TTC549 (cell line): ENCODE results near the gene AURKAIP1.

Source experiments
- FAIRE-seq: peaks from 2 replicates; lab custom pipeline; 2012; peaks lifted over from hg19 to GRCh38; lab: Jason Lieb, UNC

The AURKAIP1 gene

GRCh38 chr1:1345860-1346500 is 29.0 kb downstream of the AURKAIP1 start:
- FAIRE-seq: no peak

- no peak for FAIRE-seq
These were observed 29.6 kb downstream of the AURKAIP1 start for GRCh38 chr1:1345384-1345783.

GRCh38 chr1:1344655-1345361 is 30.2 kb downstream of the AURKAIP1 start:
- FAIRE-seq: no peak

GRCh38 chr1:1343811-1344421 is 31.1 kb downstream of the AURKAIP1 start:
- FAIRE-seq: no peak

- FAIRE-seq: no peak
These were observed 32.4 kb downstream of the AURKAIP1 start for GRCh38 chr1:1342584-1343115.

- no peak for FAIRE-seq
These were observed 32.9 kb downstream of the AURKAIP1 start for GRCh38 chr1:1342061-1342562.

GRCh38 chr1:1341549-1342021 is 33.4 kb downstream of the AURKAIP1 start:
- no peak for FAIRE-seq

GRCh38 chr1:1340791-1341548 is 34.0 kb downstream of the AURKAIP1 start:
- no peak for FAIRE-seq

GRCh38 chr1:1340185-1340584 is 34.8 kb downstream of the AURKAIP1 start:
- no peak for FAIRE-seq

- FAIRE-seq: no peak
These were observed 36.7 kb downstream of the AURKAIP1 start for GRCh38 chr1:1338278-1338677.

- FAIRE-seq: no peak
These were observed 37.2 kb downstream of the AURKAIP1 start for GRCh38 chr1:1337793-1338147.

- FAIRE-seq: no peak
These were observed 37.8 kb downstream of the AURKAIP1 start for GRCh38 chr1:1336931-1337792.

- FAIRE-seq: no peak
These were observed 38.6 kb downstream of the AURKAIP1 start for GRCh38 chr1:1336446-1336845.

- no peak for FAIRE-seq
These were observed 39.2 kb downstream of the AURKAIP1 start for GRCh38 chr1:1335792-1336248.

- no peak for FAIRE-seq
These were observed 39.7 kb downstream of the AURKAIP1 start for GRCh38 chr1:1335283-1335682.

- FAIRE-seq: no peak
These were observed 40.2 kb downstream of the AURKAIP1 start for GRCh38 chr1:1334835-1335234.

GRCh38 chr1:1333551-1334241 is 41.3 kb downstream of the AURKAIP1 start:
- no peak for FAIRE-seq

GRCh38 chr1:1332774-1333480 is 42.1 kb downstream of the AURKAIP1 start:
- no peak for FAIRE-seq

- no peak for FAIRE-seq
These were observed 42.8 kb downstream of the AURKAIP1 start for GRCh38 chr1:1332031-1332755.
